Adipocyte (in vitro differentiated cells): ENCODE data around the gene ADAT3.
"Not testable (repeated sequence)": the region's sequence is repeated elsewhere in the genome, so short reads cannot be mapped to it uniquely, and the experiment has no call there.

Experiments
- DNase-seq: peaks from one replicate; pipeline ENCODE4 v3.0.0-alpha.2; 2015; ENCODE audit warnings: low read depth
- H3K27me3 ChIP-seq: replicated peaks from 2 replicates; pipeline ENCODE4 v1.7.0; 2013; ENCODE audit warnings: mild to moderate bottlenecking, low read length, moderate library complexity; ENCODE audit not compliant: control insufficient read depth, insufficient read depth
- H3K36me3 ChIP-seq: 2 replicates; pipeline ENCODE4 v1.7.0; 2013; ENCODE audit warnings: low read length, mild to moderate bottlenecking, moderate library complexity; ENCODE audit not compliant: control insufficient read depth, insufficient read depth, severe bottlenecking
- H3K4me1 ChIP-seq: 2 replicates; pipeline ENCODE4 v1.7.0; 2013; ENCODE audit warnings: mild to moderate bottlenecking, low read length, moderate library complexity; ENCODE audit not compliant: control insufficient read depth, insufficient read depth
- H3K4me3 ChIP-seq: 2 replicates; pipeline ENCODE4 v1.7.0; 2013; ENCODE audit warnings: mild to moderate bottlenecking, low read length, moderate library complexity
- H3K9ac ChIP-seq: 2 replicates; pipeline ENCODE4 v1.7.0; 2013; ENCODE audit warnings: mild to moderate bottlenecking, low read length, moderate library complexity
- H3K9me3 ChIP-seq: 2 replicates; pipeline ENCODE4 v1.7.0; 2013; ENCODE audit warnings: mild to moderate bottlenecking, low read length, moderate library complexity; ENCODE audit not compliant: control insufficient read depth

ADAT3 gene

DNA sequence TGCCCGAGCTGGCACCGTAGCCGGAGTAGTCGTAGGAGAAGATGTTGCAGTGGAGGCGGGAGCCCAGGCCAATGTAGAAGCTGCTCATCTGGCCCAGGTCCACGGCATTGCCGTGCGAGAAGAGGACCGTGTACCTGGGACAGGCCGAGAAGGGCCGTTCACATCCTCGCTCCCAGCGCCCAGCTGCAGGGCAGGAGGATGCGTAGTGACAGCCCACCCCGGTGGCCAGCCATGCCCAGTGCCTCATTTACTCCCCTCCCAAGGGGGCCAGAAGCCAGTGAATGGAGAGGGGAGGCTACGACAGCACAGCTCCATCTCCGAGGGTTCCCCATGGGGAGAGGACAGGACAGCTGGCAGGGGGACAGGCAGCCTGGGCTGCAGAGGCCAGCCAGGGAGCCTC, 25.2 kb upstream of the ADAT3 start:
- not testable (repeated sequence) for H3K4me3 ChIP-seq, DNase-seq

DNA sequence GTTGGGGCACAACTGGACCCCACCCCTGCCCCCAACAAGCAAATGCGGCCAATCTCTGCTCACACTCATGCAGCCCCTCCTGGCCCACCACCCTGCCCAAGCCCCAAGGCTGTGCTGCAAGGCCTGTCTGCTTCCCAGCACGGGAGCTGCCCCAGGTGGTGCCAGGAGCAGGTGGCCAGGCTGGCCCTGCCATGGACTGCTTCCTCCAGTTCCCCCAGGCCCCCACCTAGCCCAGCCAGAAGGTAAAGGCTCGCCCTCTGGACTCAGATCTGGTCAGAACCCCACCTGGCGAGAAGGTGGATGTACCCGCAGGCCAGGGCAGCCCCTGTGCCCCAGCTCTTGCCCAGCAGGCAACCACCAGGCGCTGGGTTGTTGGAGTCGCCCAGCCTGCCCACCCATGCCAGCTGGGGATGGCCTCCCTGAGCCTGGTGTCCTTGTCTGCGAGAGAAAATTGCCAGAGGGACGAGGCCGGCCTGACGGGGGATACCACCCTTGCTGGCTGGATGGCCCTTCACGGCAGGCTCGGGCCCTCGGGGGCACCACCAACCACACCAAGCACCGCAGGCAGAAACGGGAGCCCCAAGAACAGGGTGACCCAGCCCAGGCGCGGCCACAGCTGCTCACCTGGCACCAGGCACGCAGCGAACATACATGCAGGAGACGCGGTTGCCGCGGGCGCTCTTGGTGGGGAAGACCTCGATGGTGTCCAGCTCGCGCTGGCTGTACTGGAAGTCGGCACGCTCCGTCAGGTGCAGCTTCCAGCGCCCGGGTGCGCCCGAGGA, 24.4 kb upstream of the ADAT3 start:
- no peaks in the 10 kb centered on the region for H3K36me3 ChIP-seq
- no peak for DNase-seq
- no peaks in the 10 kb centered on the region for H3K9me3 ChIP-seq
- no peaks in the 10 kb centered on the region for H3K27me3 ChIP-seq
- no peak overlapping the region for H3K4me3 ChIP-seq
- no peak overlapping the region for H3K9ac ChIP-seq
- peaks cover 25% of the 10 kb centered on the region for H3K4me1 ChIP-seq

More for the DNA sequence above, 25.2 kb upstream of the ADAT3 start:
- not testable (repeated sequence) for H3K9ac ChIP-seq, H3K36me3 ChIP-seq, H3K9me3 ChIP-seq, H3K27me3 ChIP-seq
- peaks cover 27% of the 10 kb centered on the region for H3K4me1 ChIP-seq

DNA sequence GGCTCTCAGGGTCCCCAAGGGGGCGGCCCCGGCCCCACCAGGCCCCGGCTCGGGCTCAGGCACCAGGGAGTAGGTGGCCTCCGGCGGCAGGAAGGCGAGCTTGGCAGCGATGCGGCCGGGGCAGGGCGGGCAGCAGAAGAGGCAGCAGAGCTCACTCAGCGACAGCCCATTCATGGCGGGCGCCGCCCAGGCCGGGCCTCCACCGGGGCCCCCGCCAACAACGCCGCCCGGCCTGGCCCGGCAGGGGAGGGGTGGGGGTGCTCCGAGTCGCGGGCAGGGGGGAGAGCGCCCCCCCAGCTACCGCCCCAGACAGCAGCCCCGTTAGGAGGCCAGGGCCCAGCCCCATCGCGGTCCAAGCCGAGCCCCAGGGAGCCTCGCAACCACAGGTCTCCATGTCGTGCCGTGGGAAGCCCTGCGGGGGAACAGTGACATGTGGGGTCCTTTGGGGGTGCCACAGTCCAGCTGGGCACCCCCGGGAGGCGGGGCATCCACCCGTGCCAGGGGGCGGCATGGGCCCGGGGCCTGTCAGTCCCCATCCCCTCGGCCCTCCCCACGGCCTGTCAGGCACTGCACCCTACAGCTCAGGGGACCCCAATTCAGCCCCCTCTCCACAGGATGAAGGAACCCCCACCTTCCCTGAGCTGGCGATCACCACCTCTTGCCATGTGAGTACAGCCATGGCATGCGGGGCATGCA, 23.7 kb upstream of the ADAT3 start:
- not testable (repeated sequence) for H3K4me3 ChIP-seq, H3K9ac ChIP-seq, DNase-seq, H3K27me3 ChIP-seq, H3K36me3 ChIP-seq, H3K9me3 ChIP-seq
- peaks cover 21% of the 10 kb centered on the region for H3K4me1 ChIP-seq

DNA sequence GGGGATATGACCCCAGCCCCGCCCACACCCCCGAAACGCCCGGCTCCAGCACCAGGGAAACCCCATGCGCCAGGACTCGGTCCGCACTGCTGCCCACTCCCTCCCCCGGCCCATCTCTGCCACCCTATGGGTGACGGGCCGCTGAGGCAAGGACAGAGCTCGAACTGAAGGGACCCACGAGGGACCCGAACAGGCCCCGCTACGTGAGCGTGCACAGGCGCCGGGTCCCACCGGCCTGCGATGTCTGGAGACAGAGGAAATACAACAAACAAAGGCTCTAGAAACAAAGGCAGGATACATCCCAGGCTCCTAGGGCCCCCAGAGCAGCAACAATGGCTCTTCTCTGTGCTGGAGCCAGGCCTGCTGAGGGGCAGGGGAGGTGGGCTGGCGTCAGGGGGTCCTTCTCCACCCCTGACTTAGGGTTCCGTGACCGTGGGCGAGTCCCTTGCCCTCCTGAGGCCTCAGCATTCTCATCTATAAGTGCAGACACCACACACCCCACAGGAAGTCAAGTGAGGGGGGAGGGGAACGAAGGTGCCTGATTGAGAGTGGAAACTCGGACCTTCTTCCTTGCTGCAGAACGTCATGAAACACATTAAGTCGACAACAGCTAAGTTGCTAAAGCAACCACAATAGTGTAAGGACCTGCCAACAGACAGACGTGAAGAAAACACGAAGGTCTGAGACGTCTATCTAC, 23.0 kb upstream of the ADAT3 start:
- Histone ChIP-seq H3K36me3 (no peaks in the 10 kb centered on the region), H3K4me1 (peaks cover 23% of the 10 kb centered on the region), H3K9me3 (no peaks in the 10 kb centered on the region), H3K9ac (no peak overlapping the region), H3K27me3 (no peaks in the 10 kb centered on the region), H3K4me3 (no peak overlapping the region)
- no peak for DNase-seq

DNA sequence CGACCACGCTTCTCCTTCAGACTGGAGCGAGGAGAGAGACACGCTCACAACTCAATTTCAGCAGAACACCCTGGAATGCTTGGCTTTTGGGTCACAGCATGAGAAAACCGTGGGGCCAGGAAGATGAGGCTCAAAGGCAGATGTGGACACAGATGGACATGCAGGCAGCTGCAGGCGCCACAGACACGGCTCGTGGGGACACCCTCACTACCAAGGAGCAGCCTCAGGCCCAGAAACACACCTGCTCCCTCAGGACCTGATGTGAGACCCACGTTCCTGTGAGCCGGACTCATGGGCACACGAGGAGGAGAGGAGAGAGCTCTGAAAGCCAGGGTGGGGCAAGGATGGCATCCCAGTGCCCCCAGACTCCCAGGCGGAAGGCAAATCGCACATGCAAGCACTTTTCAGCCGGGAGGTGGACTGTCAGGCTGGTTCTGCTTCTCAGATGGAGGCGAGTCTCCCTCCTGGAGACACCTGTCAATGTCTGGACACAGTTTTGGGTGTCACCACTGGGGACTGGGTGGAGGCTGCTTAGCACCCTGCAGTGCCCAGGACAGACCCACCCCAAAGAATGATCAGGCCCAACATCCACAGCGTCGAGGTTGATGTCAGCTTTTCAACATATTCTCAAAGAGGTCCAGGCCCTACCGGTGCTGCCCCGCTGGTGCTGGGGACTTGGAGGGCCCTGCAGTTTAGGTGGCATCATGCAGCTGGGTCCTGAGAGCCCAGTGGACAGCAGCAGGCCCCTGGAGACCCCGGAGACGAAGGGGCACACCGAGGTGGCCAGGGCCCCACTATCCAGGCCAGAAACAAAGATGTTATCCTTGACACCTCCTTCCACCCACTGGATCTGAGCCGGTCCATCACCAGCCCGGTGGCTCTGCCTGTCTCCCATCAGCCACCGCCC, 22.2 kb upstream of the ADAT3 start:
- no peak for DNase-seq
- H3K9ac ChIP-seq, result peak overlapping the region; percentile 95
- H3K4me1 ChIP-seq, result peaks cover 27% of the 10 kb centered on the region
- no peaks in the 10 kb centered on the region for H3K27me3 ChIP-seq
- no peaks in the 10 kb centered on the region for H3K9me3 ChIP-seq
- no peaks in the 10 kb centered on the region for H3K36me3 ChIP-seq
- H3K4me3 ChIP-seq, result peak overlapping the region; percentile 96

DNA sequence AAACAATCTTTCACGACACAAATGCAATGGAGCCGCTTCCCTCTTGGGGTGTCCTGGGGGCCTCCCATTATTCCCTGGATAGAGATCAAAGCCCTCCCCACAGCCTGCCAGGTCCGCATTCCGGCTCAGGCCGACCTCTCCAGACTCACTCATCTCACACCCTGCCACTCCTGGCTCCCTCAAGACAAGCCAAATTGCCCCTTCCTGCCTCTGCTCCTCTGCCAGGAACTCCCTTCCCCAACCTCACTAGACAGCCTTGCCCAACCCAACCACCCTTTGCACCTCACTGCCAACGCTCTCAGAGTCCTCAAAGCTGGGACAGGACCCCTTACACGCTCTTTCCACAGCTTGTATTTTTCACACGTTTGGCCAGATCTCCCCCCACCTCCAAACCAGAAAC, 21.4 kb upstream of the ADAT3 start:
- DNase-seq, result peak; percentile 10
- Histone ChIP-seq H3K4me1 (peaks cover 27% of the 10 kb centered on the region), H3K9ac (peak overlapping the region; percentile 95), H3K27me3 (no peaks in the 10 kb centered on the region), H3K4me3 (peak overlapping the region; percentile 96), H3K9me3 (no peaks in the 10 kb centered on the region), H3K36me3 (no peaks in the 10 kb centered on the region)

DNA sequence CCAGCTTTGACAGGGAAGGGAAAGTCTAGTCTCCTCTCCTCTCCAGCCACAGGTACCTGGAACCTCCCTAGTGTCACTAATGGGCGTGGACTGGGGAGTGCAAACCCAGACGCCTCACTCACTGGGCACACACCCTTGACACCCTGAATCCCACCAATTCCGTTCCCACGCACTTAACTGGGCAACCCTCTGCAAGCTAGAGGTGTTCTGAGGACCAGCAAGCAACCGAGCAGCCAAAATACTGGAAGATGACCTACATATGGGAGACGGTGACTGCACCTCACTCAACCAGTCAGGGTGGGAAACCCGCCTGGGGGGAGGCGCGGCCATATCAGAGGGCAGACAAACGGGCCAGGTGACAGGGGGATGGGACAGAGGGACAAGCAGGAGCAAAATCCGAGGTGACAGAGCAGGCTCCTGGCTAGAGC, 20.9 kb upstream of the ADAT3 start:
- peaks cover 27% of the 10 kb centered on the region for H3K4me1 ChIP-seq
- H3K27me3 ChIP-seq, result no peaks in the 10 kb centered on the region
- peak; percentile 26 for DNase-seq
- H3K36me3 ChIP-seq, result no peaks in the 10 kb centered on the region
- H3K9me3 ChIP-seq, result no peaks in the 10 kb centered on the region
- peak overlapping the region; percentile 96 for H3K4me3 ChIP-seq
- H3K9ac ChIP-seq, result peak overlapping the region; percentile 95

DNA sequence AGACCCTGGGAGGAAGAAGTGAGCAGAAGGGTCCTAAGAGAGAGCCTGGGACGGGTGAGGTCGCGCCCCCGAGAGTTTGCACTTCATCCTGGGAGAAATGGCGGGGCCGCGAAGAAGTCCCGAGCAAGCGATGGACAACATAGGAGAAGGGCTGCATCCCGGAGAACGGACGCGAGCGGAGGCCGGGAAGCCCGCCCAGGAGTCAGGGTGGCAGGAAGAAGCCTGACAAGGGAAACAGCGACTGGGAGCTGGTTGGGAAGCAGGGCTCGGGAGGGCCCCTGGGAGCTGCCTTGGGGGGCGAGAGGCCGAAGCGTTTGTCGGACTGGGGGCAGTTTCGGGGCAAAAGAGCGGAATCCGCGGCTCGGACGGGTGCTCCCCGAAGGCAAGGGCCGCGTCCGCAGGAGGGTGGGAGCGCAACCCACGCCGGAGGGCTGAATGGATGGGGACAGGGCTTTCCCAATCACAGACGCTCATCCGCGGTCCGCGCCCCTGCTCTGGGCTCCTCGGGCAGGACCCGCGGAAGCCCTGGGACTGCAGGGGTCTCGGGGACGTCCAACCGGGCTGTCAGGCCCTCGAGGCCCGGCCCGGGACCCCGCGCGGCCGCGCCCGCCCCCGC, 20.4 kb upstream of the ADAT3 start:
- Histone ChIP-seq H3K27me3 (no peaks in the 10 kb centered on the region), H3K9me3 (no peaks in the 10 kb centered on the region), H3K9ac (peak overlapping the region; percentile 95), H3K36me3 (no peaks in the 10 kb centered on the region), H3K4me1 (peaks cover 27% of the 10 kb centered on the region), H3K4me3 (peak overlapping the region; percentile 96)
- peak; percentile 59 for DNase-seq

DNA sequence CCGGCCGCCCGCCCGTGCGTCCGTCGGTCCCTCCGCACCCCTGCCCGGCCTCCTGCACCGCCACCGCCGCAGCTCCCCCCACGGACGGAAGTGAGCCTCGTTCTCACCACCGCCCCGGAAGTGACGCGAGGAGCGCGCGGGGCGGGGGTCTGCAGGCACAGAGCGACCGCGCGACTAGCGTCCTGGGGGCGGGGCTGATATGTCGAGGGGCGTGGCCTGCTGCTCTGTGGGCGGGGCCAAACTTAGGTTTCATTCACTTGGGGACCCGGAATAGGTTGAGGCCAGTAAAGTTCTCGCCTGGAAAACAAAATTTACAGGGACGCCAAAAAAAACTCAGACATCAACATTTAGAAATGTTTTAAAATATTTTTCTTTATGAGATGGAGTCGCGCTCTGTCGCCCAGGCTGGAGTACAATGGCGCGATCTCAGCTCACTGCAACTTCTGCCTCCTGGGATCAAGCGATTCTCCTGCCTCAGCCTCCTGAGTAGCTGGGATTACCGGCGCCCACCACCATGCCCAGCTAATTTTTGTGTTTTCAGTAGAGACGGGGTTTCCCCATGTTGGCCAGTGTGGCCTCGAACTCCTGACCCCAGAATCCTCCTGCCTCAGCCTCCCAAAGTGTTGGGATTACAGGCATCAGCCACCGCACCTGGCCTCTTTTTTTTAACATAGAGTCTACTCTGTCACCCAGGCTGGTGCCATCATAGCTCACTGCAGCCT, 19.6 kb upstream of the ADAT3 start, which contains the start of gene ABHD17A:
TSS of gene ABHD17A (minus strand) at position 99 of the 722 bp plus-strand sequence. CDS start 3,930 bp downstream, outside the sequence.
- H3K9me3 ChIP-seq, H3K27me3 ChIP-seq, H3K36me3 ChIP-seq: not testable (repeated sequence)
- Histone ChIP-seq H3K4me3 (peak within 1 kb of the TSS; percentile 96), H3K4me1 (peaks cover 27% of the 10 kb centered on the region), H3K9ac (peak within 1 kb of the TSS; percentile 95)
- peak; percentile 97 for DNase-seq

DNA sequence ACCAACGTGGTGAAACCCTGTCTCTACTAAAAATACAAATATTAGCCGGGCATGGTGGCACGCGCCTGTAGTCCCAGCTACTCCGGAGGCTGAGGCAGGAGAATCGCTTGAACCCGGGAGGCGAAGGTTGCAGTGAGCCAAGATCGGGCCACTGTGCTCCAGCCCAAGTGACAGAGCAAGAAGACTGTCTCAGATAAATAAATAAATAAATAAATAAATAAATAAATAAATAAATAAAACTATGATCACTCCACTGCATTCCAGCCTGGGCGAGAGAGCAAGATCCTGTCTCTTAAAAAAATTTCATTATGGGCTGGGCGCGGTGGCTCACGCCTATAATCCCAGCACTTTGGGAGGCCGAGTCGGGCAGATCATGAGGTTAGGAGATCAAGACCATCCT, 18.8 kb upstream of the ADAT3 start:
- H3K27me3 ChIP-seq, H3K9ac ChIP-seq, H3K9me3 ChIP-seq, H3K4me3 ChIP-seq, H3K36me3 ChIP-seq, DNase-seq: not testable (repeated sequence)
- peaks cover 27% of the 10 kb centered on the region for H3K4me1 ChIP-seq
